ENCODE measurements around the gene BRD1. TPM values are rescaled to one million over a fixed set of nuclear protein-coding genes. Genes with fewer than 3 reads are reported as not detected.
A peak's percentile ranks its signal among the peaks of the same experiment; 100 is the strongest.

Gene BRD1
- total and polyA plus RNA-seq, 5 donors from 2014 or later = 2.0 to 133 (median 2.3) TPM

GRCh38 chr22:49811020-49811791 is 16.5 kb downstream of the BRD1 start:
- Histone ChIP-seq H3K36me3 (ENCODE audit: control insufficient read depth, insufficient read depth, low read length) (peaks cover 4% of the 10 kb centered on the region), H3K4me1 (ENCODE audit: control insufficient read depth, insufficient read depth, low read length, poor library complexity, severe bottlenecking) (peaks cover 47% of the 10 kb centered on the region), H3K27ac (ENCODE audit: insufficient read depth, low read length, poor library complexity, severe bottlenecking) (no peak overlapping the region), H3K27me3 (ENCODE audit: control insufficient read depth, insufficient read depth, low read length) (no peaks in the 10 kb centered on the region), H3K4me3 (ENCODE audit: low read depth, low read length) (no peak overlapping the region), H3K9me3 (ENCODE audit: control insufficient read depth in 2 of 2, low read length in 2 of 2) (no peaks in the 10 kb centered on the region)
- Mint-ChIP-seq H3K4me1 (peaks cover 28 to 89% (median 60%) of the 10 kb centered on the region in 4 donors), H3K9me3 (peaks cover 0 to 2% (median 0%) of the 10 kb centered on the region in 7 donors), H3K36me3 (peaks cover 17% of the 10 kb centered on the region), H3K27ac (peak overlapping the region; percentile 4 to 87 (median 82)), H3K27me3 (no peaks in the 10 kb centered on the region), H3K4me3 (peak overlapping the region in 3 of 4 donors; percentile 26 to 65 (median 46))
- ATAC-seq (ENCODE audit: low read depth in 2 of 2) (no peak), DNase-seq (no peak)

GRCh38 chr22:49810363-49811019 is 17.2 kb downstream of the BRD1 start:
- DNase-seq = no peak
- peaks cover 4% of the 10 kb centered on the region for H3K36me3 ChIP-seq (ENCODE audit: control insufficient read depth, insufficient read depth, low read length)
- Mint-ChIP-seq H3K9me3 (peaks cover 0 to 2% (median 0%) of the 10 kb centered on the region in 7 donors), H3K4me1 (peaks cover 28 to 85% (median 59%) of the 10 kb centered on the region in 4 donors), H3K36me3 (peaks cover 17% of the 10 kb centered on the region), H3K27ac (peak overlapping the region in 2 of 3 donors; percentile 82 to 87), H3K27me3 (no peaks in the 10 kb centered on the region), H3K4me3 (peak overlapping the region in 2 of 4 donors; percentile 26 to 65)
- no peak overlapping the region for H3K27ac ChIP-seq (ENCODE audit: insufficient read depth, low read length, poor library complexity, severe bottlenecking)
- H3K4me1 ChIP-seq (ENCODE audit: control insufficient read depth, insufficient read depth, low read length, poor library complexity, severe bottlenecking) = peaks cover 45% of the 10 kb centered on the region
- no peak overlapping the region for H3K4me3 ChIP-seq (ENCODE audit: low read depth, low read length)
- no peaks in the 10 kb centered on the region for H3K27me3 ChIP-seq (ENCODE audit: control insufficient read depth, insufficient read depth, low read length)
- no peaks in the 10 kb centered on the region for H3K9me3 ChIP-seq (ENCODE audit: control insufficient read depth in 2 of 2, low read length in 2 of 2)
- no peak for ATAC-seq (ENCODE audit: low read depth in 2 of 2)

- no peaks in the 10 kb centered on the region for H3K27me3 Mint-ChIP-seq
- Histone ChIP-seq H3K27me3 (ENCODE audit: control insufficient read depth, insufficient read depth, low read length) (no peaks in the 10 kb centered on the region), H3K4me1 (ENCODE audit: control insufficient read depth, insufficient read depth, low read length, poor library complexity, severe bottlenecking) (peaks cover 38% of the 10 kb centered on the region), H3K4me3 (ENCODE audit: low read depth, low read length) (peak overlapping the region; percentile 33), H3K27ac (ENCODE audit: insufficient read depth, low read length, poor library complexity, severe bottlenecking) (peak overlapping the region; percentile 50), H3K9me3 (ENCODE audit: control insufficient read depth in 2 of 2, low read length in 2 of 2) (no peaks in the 10 kb centered on the region), H3K36me3 (ENCODE audit: control insufficient read depth, insufficient read depth, low read length) (peaks cover 18% of the 10 kb centered on the region)
- ATAC-seq (ENCODE audit: low read depth in 2 of 2) (peak; percentile 56 to 66), DNase-seq (peak in 2 of 3 donors; percentile 64 to 89)
- peaks cover 0 to 2% (median 0%) of the 10 kb centered on the region in 7 donors for H3K9me3 Mint-ChIP-seq
- H3K36me3 Mint-ChIP-seq = peaks cover 17% of the 10 kb centered on the region
- H3K4me3 Mint-ChIP-seq = peak overlapping the region; percentile 55 to 77 (median 66)
- H3K27ac Mint-ChIP-seq = peak overlapping the region; percentile 70 to 89 (median 76)
- peaks cover 28 to 86% (median 55%) of the 10 kb centered on the region in 4 donors for H3K4me1 Mint-ChIP-seq
Measured at GRCh38 chr22:49807780-49808708, 19.6 kb downstream of the BRD1 start.

- Histone ChIP-seq H3K36me3 (ENCODE audit: control insufficient read depth, insufficient read depth, low read length) (peaks cover 22% of the 10 kb centered on the region), H3K27ac (ENCODE audit: insufficient read depth, low read length, poor library complexity, severe bottlenecking) (peak overlapping the region; percentile 50), H3K4me1 (ENCODE audit: control insufficient read depth, insufficient read depth, low read length, poor library complexity, severe bottlenecking) (peaks cover 38% of the 10 kb centered on the region), H3K27me3 (ENCODE audit: control insufficient read depth, insufficient read depth, low read length) (no peaks in the 10 kb centered on the region), H3K9me3 (ENCODE audit: control insufficient read depth in 2 of 2, low read length in 2 of 2) (no peaks in the 10 kb centered on the region), H3K4me3 (ENCODE audit: low read depth, low read length) (peak overlapping the region; percentile 33)
- peak overlapping the region in 2 of 4 donors; percentile 55 to 57 for H3K4me3 Mint-ChIP-seq
- H3K27me3 Mint-ChIP-seq = no peaks in the 10 kb centered on the region
- peaks cover 0 to 2% (median 0%) of the 10 kb centered on the region in 7 donors for H3K9me3 Mint-ChIP-seq
- H3K4me1 Mint-ChIP-seq = peaks cover 28 to 83% (median 51%) of the 10 kb centered on the region in 4 donors
- DNase-seq (no peak), ATAC-seq (ENCODE audit: low read depth in 2 of 2) (no peak)
- peaks cover 17% of the 10 kb centered on the region for H3K36me3 Mint-ChIP-seq
- H3K27ac Mint-ChIP-seq = peak overlapping the region; percentile 60 to 89 (median 70)
Measured at GRCh38 chr22:49807129-49807528, 20.5 kb downstream of the BRD1 start.

GRCh38 chr22:49803737-49804375 is 23.8 kb downstream of the BRD1 start:
- Mint-ChIP-seq H3K27me3 (no peaks in the 10 kb centered on the region), H3K4me3 (no peak overlapping the region), H3K36me3 (peaks cover 10% of the 10 kb centered on the region), H3K4me1 (peaks cover 16 to 72% (median 30%) of the 10 kb centered on the region in 4 donors), H3K9me3 (peaks cover 0 to 2% (median 0%) of the 10 kb centered on the region in 7 donors), H3K27ac (peak overlapping the region in 2 of 3 donors; percentile 52 to 65)
- DNase-seq (no peak), ATAC-seq (ENCODE audit: low read depth in 2 of 2) (no peak)
- no peak overlapping the region for H3K4me3 ChIP-seq (ENCODE audit: low read depth, low read length)
- H3K27me3 ChIP-seq (ENCODE audit: control insufficient read depth, insufficient read depth, low read length) = no peaks in the 10 kb centered on the region
- peaks cover 26% of the 10 kb centered on the region for H3K4me1 ChIP-seq (ENCODE audit: control insufficient read depth, insufficient read depth, low read length, poor library complexity, severe bottlenecking)
- H3K27ac ChIP-seq (ENCODE audit: insufficient read depth, low read length, poor library complexity, severe bottlenecking) = no peak overlapping the region
- H3K9me3 ChIP-seq (ENCODE audit: control insufficient read depth in 2 of 2, low read length in 2 of 2) = no peaks in the 10 kb centered on the region
- H3K36me3 ChIP-seq (ENCODE audit: control insufficient read depth, insufficient read depth, low read length) = peaks cover 30% of the 10 kb centered on the region

- ATAC-seq (ENCODE audit: low read depth in 2 of 2) (no peak), DNase-seq (no peak)
- H3K36me3 Mint-ChIP-seq = peaks cover 8% of the 10 kb centered on the region
- H3K27ac ChIP-seq (ENCODE audit: insufficient read depth, low read length, poor library complexity, severe bottlenecking) = no peak overlapping the region
- peaks cover 10 to 65% (median 23%) of the 10 kb centered on the region in 4 donors for H3K4me1 Mint-ChIP-seq
- peaks cover 20% of the 10 kb centered on the region for H3K4me1 ChIP-seq (ENCODE audit: control insufficient read depth, insufficient read depth, low read length, poor library complexity, severe bottlenecking)
- H3K27me3 Mint-ChIP-seq = no peaks in the 10 kb centered on the region
- peak overlapping the region in 1 of 4 donors; percentile 75 for H3K4me3 Mint-ChIP-seq
- peak overlapping the region in 1 of 3 donors; percentile 20 for H3K27ac Mint-ChIP-seq
- peaks cover 37% of the 10 kb centered on the region for H3K36me3 ChIP-seq (ENCODE audit: control insufficient read depth, insufficient read depth, low read length)
- no peaks in the 10 kb centered on the region for H3K27me3 ChIP-seq (ENCODE audit: control insufficient read depth, insufficient read depth, low read length)
- no peaks in the 10 kb centered on the region for H3K9me3 Mint-ChIP-seq
- H3K9me3 ChIP-seq (ENCODE audit: control insufficient read depth in 2 of 2, low read length in 2 of 2) = no peaks in the 10 kb centered on the region
- no peak overlapping the region for H3K4me3 ChIP-seq (ENCODE audit: low read depth, low read length)
Measured at GRCh38 chr22:49803134-49803533, 24.5 kb downstream of the BRD1 start.

Data from CD4-positive, CD25-positive, alpha-beta regulatory T cell (primary cell).